Endodermal cell (in vitro differentiated cells): ENCODE measurements around the gene PROS1. TPM values are rescaled to one million over a fixed set of nuclear protein-coding genes. Genes with fewer than 3 reads are reported as not detected.
"Not testable (repeated sequence)": the region's sequence is repeated elsewhere in the genome, so short reads cannot be mapped to it uniquely, and the experiment has no call there.

Experiments
- DNase-seq: peaks from one replicate; pipeline ENCODE4 v3.0.0-alpha.2; 2017
- H3K27ac ChIP-seq: 2 replicates; pipeline ENCODE4 v1.5.1; 2013; ENCODE audit warnings: mild to moderate bottlenecking, low read depth, low read length, moderate library complexity
- H3K27me3 ChIP-seq: 2 replicates; pipeline ENCODE4 v1.6.1; 2013; ENCODE audit warnings: mild to moderate bottlenecking, low read length, moderate library complexity; ENCODE audit not compliant: insufficient read depth, control insufficient read depth, poor library complexity, severe bottlenecking
- H3K36me3 ChIP-seq: 2 replicates; pipeline ENCODE4 v1.7.0; 2013; ENCODE audit warnings: mild to moderate bottlenecking, low read length, moderate library complexity; ENCODE audit not compliant: control insufficient read depth, insufficient read depth
- H3K4me1 ChIP-seq: one replicate; pipeline ENCODE4 v1.7.0; 2013; ENCODE audit warnings: low read length; ENCODE audit not compliant: control insufficient read depth, insufficient read depth
- H3K4me3 ChIP-seq: 2 replicates; pipeline ENCODE4 v1.5.1; 2013; ENCODE audit warnings: mild to moderate bottlenecking, low read length, moderate library complexity
- H3K9ac ChIP-seq: 2 replicates; pipeline ENCODE4 v1.6.1; 2013; ENCODE audit warnings: mild to moderate bottlenecking, low read length, moderate library complexity; ENCODE audit not compliant: poor library complexity, severe bottlenecking; ENCODE audit errors: extremely low read depth
- H3K9me3 ChIP-seq: 2 replicates; pipeline ENCODE4 v1.6.1; 2013; ENCODE audit warnings: mild to moderate bottlenecking, low read length, moderate library complexity; ENCODE audit not compliant: control insufficient read depth
- H3K27ac Mint-ChIP-seq: 2 replicates; pipeline ENCODE4 v1.8.0; 2020; ENCODE audit warnings: mixed read lengths
- H3K27me3 Mint-ChIP-seq: 2 replicates; pipeline ENCODE4 v1.8.0; 2021; ENCODE audit warnings: mild to moderate bottlenecking, mixed read lengths; ENCODE audit not compliant: insufficient read depth
- H3K36me3 Mint-ChIP-seq: 2 replicates; pipeline ENCODE4 v1.8.0; 2020; ENCODE audit warnings: low read depth, mixed read lengths
- H3K4me1 Mint-ChIP-seq: 2 replicates; pipeline ENCODE4 v1.8.0; 2020; ENCODE audit warnings: mixed read lengths
- H3K4me3 Mint-ChIP-seq: 2 replicates; pipeline ENCODE4 v1.8.0; 2020; ENCODE audit warnings: mild to moderate bottlenecking, moderate library complexity, mixed read lengths
- H3K9me3 Mint-ChIP-seq: 2 replicates; pipeline ENCODE4 v1.8.0; 2020; ENCODE audit warnings: mild to moderate bottlenecking, mixed read lengths
- WGBS, 2 experiments: methylation state at CpG; one replicate each; pipeline versions ENCODE4 v1.1.5 to v1.1.7; 2013; ENCODE audit warnings: missing lambda C conversion rate in 2 of 2, mixed read lengths in 1 of 2; ENCODE audit not compliant: insufficient coverage in 1 of 2, insufficient read length in 1 of 2; 5-methylcytosine and 5-hydroxymethylcytosine counted together
- total RNA-seq, 2 donors: library from RNA; stranded (reverse); fragmentation: NEBNext Ultra II Directional in 1 of 2; extraction: Animal tissue kit (Norgen Biotek cat#: 25700) in 1 of 2; gene quantifications; 2 replicates in 1 of 2; 3 replicates in 1 of 2; pipeline ENCODE4 v1.2.1, GENCODE V29; 2021
- TF ChIP-seq, protein P1 (sequence below): fragments of 200-600 bp; sonication (generic); conservative IDR thresholded peaks from 2 replicates; pipeline ENCODE4 v1.5.0; 2021; ENCODE audit warnings: antibody characterized with exemption, mild to moderate bottlenecking

PROS1 gene
- total RNA-seq, 2 donors from 2014 or later = 8.8 to 52.4 TPM

DNA sequence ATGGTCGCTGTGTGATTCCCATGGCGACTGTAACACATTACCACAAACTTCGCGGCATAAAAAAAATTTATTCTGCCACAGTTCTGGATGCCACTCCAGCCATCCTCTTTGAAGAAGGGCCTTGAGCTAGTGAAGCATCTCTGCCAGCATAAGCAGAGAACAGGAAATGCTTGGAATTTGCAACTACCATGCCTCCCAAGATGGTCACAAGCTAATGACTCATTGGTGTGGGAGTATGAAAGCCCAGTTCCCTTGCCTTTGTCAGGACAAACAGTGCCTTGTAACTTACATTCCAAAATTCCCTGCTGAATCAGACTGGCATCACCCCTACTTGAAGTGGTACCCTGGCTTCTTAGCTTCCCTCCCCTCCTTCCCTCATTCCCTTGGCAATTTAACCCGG is 129.7 kb downstream of the PROS1 start:
- H3K9me3 Mint-ChIP-seq = peaks cover 60% of the 10 kb centered on the region
- no peak overlapping the region for H3K27ac Mint-ChIP-seq

DNA sequence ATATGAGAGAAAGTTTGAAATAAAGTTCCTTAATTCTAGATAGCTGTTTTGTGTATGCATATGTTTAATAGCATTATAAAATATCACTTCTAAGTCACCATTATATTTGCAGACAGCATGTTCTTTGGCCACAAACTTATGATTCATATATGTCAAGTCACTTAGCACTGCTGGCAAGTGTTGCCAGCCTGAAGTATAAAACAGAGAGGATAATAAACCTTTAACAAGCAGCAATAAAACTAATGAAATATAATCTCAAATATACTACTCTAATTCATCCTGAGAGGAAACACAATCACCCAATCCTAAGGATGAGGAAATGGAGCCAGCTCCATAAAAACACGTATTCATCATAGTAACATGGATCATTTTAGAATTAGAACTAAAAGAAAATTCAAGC is 134.5 kb downstream of the PROS1 start:
- WGBS, 2 experiments = 57% methylated on average over 1 of the region's 1 CpG; no CpG with 5 or more reads in 1 of the 2 experiments
- not testable (repeated sequence) for H3K4me1 Mint-ChIP-seq

More for the DNA sequence above, 129.7 kb downstream of the PROS1 start:
- no peaks in the 10 kb centered on the region for H3K27me3 Mint-ChIP-seq
- H3K4me1 ChIP-seq = no peaks in the 10 kb centered on the region
- TF ChIP-seq, protein P1, sequence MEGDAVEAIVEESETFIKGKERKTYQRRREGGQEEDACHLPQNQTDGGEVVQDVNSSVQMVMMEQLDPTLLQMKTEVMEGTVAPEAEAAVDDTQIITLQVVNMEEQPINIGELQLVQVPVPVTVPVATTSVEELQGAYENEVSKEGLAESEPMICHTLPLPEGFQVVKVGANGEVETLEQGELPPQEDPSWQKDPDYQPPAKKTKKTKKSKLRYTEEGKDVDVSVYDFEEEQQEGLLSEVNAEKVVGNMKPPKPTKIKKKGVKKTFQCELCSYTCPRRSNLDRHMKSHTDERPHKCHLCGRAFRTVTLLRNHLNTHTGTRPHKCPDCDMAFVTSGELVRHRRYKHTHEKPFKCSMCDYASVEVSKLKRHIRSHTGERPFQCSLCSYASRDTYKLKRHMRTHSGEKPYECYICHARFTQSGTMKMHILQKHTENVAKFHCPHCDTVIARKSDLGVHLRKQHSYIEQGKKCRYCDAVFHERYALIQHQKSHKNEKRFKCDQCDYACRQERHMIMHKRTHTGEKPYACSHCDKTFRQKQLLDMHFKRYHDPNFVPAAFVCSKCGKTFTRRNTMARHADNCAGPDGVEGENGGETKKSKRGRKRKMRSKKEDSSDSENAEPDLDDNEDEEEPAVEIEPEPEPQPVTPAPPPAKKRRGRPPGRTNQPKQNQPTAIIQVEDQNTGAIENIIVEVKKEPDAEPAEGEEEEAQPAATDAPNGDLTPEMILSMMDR = no peak
- no peaks in the 10 kb centered on the region for H3K36me3 ChIP-seq
- peaks cover 27% of the 10 kb centered on the region for H3K9me3 ChIP-seq
- H3K4me3 Mint-ChIP-seq = no peak overlapping the region
- H3K9ac ChIP-seq = no peak overlapping the region
- H3K4me1 Mint-ChIP-seq = no peaks in the 10 kb centered on the region
- DNase-seq = no peak
- 73 to 76% methylated on average over 5 of the region's 5 CpGs for WGBS, 2 experiments
- H3K4me3 ChIP-seq = no peak overlapping the region
- H3K36me3 Mint-ChIP-seq = no peaks in the 10 kb centered on the region
- no peaks in the 10 kb centered on the region for H3K27me3 ChIP-seq
- no peak overlapping the region for H3K27ac ChIP-seq

More for the DNA sequence above, 134.5 kb downstream of the PROS1 start:
- H3K4me1 ChIP-seq, H3K27me3 Mint-ChIP-seq, H3K4me3 Mint-ChIP-seq, H3K27ac Mint-ChIP-seq, H3K9ac ChIP-seq, H3K27me3 ChIP-seq, H3K36me3 Mint-ChIP-seq, H3K27ac ChIP-seq, H3K4me3 ChIP-seq, H3K36me3 ChIP-seq, DNase-seq: not testable (repeated sequence)
- H3K9me3 ChIP-seq = peaks cover 26% of the 10 kb centered on the region
- peaks cover 61% of the 10 kb centered on the region for H3K9me3 Mint-ChIP-seq

Other genes with a start within 250 kb of the PROS1 start
- 10 to 100 TPM; 17.2 to 23.9 TPM for gene ARL13B, start 6.3 kb upstream of the PROS1 start, total RNA-seq
- gene STX19, start 54.7 kb upstream of the PROS1 start, total RNA-seq = not detected
- gene DHFR2, start 89.0 kb upstream of the PROS1 start, total RNA-seq = 1 to 10 TPM; 4.2 to 5.3 TPM
- gene NSUN3, start 89.2 kb upstream of the PROS1 start, total RNA-seq = 10 to 100 TPM; 18.5 to 22.6 TPM